SKM-1 (cell line): ENCODE data around the gene OR4C46.
"Not testable (repeated sequence)": the region's sequence is repeated elsewhere in the genome, so short reads cannot be mapped to it uniquely, and the experiment has no call there.

Experiments used
- DNase-seq: peaks from one replicate; lab custom pipeline; 2025; ENCODE audit not compliant: unreplicated experiment; lab: John Stamatoyannopoulos, UW

OR4C46 gene

GRCh38 chr11:54603898-54604297 lies at the start of gene OR4C46:
Gene OR4C46, minus strand, starts transcription at chr11:54603998. Its CDS starts 0 bp downstream, at chr11:54603998.
- DNase-seq: no peak

GRCh38 chr11:54645606-54646005 lies 41.8 kb upstream of the OR4C46 start:
- not testable (repeated sequence) for DNase-seq

- DNase-seq: not testable (repeated sequence)
These were observed 42.4 kb downstream of the OR4C46 start for GRCh38 chr11:54561439-54561838.

GRCh38 chr11:54558919-54559318 lies 44.9 kb downstream of the OR4C46 start:
- DNase-seq: no peak

GRCh38 chr11:54558407-54558806 lies 45.4 kb downstream of the OR4C46 start:
- DNase-seq: no peak
